GM18867 (cell line): Measurements from ENCODE around the gene MAP4K2.

Experiments
- ATAC-seq: cut with Tn5 transposase; IDR thresholded peaks from one replicate; pipeline ENCODE4 v1.9.1; 2021; ENCODE audit warnings: mild to moderate bottlenecking, moderate library complexity; ENCODE audit not compliant: unreplicated experiment

Gene MAP4K2

GRCh38 chr11:64757549-64758329 is 45.3 kb downstream of the MAP4K2 start:
- ATAC-seq: no peak

- ATAC-seq: no peak
Measured at GRCh38 chr11:64755681-64756361, 47.2 kb downstream of the MAP4K2 start.

GRCh38 chr11:64754919-64755662 is 47.9 kb downstream of the MAP4K2 start:
- no peak for ATAC-seq

- ATAC-seq: no peak
Measured at GRCh38 chr11:64754124-64754918, 48.7 kb downstream of the MAP4K2 start.

GRCh38 chr11:64753380-64754123 is 49.5 kb downstream of the MAP4K2 start:
- ATAC-seq: no peak

GRCh38 chr11:64753019-64753379 is 50.0 kb downstream of the MAP4K2 start:
- no peak for ATAC-seq

GRCh38 chr11:64752175-64752970 is 50.6 kb downstream of the MAP4K2 start:
- no peak for ATAC-seq

- no peak for ATAC-seq
Measured at GRCh38 chr11:64751580-64751979, 51.4 kb downstream of the MAP4K2 start.

- no peak for ATAC-seq
Measured at GRCh38 chr11:64751136-64751535, 51.9 kb downstream of the MAP4K2 start.

GRCh38 chr11:64750361-64751054 is 52.5 kb downstream of the MAP4K2 start:
- no peak for ATAC-seq

GRCh38 chr11:64747961-64748665 is 54.9 kb downstream of the MAP4K2 start:
- no peak for ATAC-seq

GRCh38 chr11:64746486-64746885 is 56.5 kb downstream of the MAP4K2 start:
- no peak for ATAC-seq

- no peak for ATAC-seq
Measured at GRCh38 chr11:64745521-64746328, 57.3 kb downstream of the MAP4K2 start.

- no peak for ATAC-seq
Measured at GRCh38 chr11:64745189-64745520, 57.9 kb downstream of the MAP4K2 start.

GRCh38 chr11:64744544-64745188 is 58.3 kb downstream of the MAP4K2 start:
- no peak for ATAC-seq

- no peak for ATAC-seq
Measured at GRCh38 chr11:64743591-64744543, 59.1 kb downstream of the MAP4K2 start, which contains the start of gene RASGRP2. TSS of gene RASGRP2 (minus strand) at chr11:64744142. CDS start at chr11:64742866, 1,276 bp downstream.
